Pulmonary artery endothelial cell (primary cell): ENCODE results near the gene CYP17A1. TPM values are rescaled to one million over a fixed set of nuclear protein-coding genes. Genes with fewer than 3 reads are reported as not detected.
"Not testable (repeated sequence)": the region's sequence is repeated elsewhere in the genome, so short reads cannot be mapped to it uniquely, and the experiment has no call there.

ENCODE experiments used
- DNase-seq: peaks from one replicate; pipeline ENCODE4 v3.0.0-alpha.2; 2011; ENCODE audit warnings: low read depth, low spot score
- total RNA-seq: library from RNA; depleted of rRNA; stranded (reverse); fragments of >200 nt; gene quantifications from 2 replicates; pipeline ENCODE4 v1.2.3, GENCODE V29; 2014

Gene CYP17A1
- total RNA-seq, 1 donor from 2014 or later: not detected

DNA sequence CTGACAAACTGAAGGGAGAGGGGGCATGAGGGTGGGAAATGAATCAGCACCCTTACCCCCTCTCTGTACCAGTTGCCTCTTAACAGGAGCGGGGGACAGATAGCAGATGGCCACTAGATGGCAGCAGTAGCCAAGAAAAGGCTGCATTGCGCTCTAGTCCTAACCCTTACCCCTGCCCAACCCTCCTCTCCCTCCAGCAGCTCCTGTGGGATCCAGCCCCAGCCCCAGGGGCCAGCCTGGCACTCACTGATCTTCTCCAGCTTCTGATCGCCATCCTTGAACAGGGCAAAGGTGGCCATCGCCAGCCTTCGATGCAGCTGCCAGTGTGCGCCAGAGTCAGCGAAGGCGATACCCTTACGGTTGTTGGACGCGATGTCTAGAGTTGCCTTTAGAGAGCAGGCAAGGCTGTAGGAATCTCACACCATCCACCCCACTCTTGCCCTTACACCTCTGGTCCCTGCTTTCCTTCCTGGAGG lies 2.2 kb downstream of the CYP17A1 start:
- DNase-seq: no peak

- DNase-seq: no peak
These were observed 3.1 kb downstream of the CYP17A1 start for GRCh38 chr10:102834143-102834542.

DNA sequence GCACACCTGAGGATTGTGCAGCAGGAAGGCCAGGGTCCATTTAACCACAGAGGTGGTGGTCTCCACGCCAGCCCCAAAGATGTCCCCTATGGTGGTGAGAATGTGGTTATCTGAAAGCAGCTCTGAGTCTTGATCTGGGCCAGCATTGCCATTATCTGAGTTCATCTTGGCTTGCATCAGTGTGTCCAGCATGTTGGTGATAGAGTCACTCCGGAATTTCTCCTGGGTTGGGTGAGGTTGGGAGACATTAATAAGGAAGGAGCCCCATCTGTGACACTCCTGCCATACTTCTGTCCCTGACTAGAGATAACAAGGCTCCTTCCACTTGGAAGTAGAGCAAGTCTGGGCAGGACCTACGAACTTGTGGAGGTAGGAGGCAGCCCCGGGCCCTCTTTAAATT lies 4.2 kb downstream of the CYP17A1 start:
- no peak for DNase-seq

DNA sequence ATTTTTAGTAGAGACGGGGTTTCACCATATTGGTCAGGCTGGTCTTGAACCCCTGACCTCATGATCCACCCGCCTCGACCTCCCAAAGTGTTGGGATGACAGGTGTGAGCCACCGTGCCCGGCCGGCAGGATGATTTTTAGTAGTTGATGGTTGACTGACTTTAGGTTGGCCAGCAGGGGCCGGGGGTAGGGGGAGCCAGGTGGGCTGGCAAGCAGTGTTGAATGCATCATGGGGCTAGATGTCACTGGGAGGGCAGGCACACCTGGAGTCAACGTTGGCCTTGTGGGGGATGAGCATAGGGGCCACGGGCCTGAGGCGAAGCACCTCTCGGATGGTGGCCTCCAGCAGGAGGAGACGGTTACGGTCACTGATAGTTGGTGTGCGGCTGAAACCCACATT lies 5.0 kb downstream of the CYP17A1 start:
- DNase-seq: no peak

- DNase-seq: no peak
These were observed 5.7 kb downstream of the CYP17A1 start for GRCh38 chr10:102831322-102832071.

- no peak for DNase-seq
These were observed 9.6 kb downstream of the CYP17A1 start for GRCh38 chr10:102827597-102827975.

GRCh38 chr10:102826148-102826796 lies 10.9 kb downstream of the CYP17A1 start:
- DNase-seq: no peak

- no peak for DNase-seq
These were observed 12.5 kb downstream of the CYP17A1 start for GRCh38 chr10:102824664-102825063.

DNA sequence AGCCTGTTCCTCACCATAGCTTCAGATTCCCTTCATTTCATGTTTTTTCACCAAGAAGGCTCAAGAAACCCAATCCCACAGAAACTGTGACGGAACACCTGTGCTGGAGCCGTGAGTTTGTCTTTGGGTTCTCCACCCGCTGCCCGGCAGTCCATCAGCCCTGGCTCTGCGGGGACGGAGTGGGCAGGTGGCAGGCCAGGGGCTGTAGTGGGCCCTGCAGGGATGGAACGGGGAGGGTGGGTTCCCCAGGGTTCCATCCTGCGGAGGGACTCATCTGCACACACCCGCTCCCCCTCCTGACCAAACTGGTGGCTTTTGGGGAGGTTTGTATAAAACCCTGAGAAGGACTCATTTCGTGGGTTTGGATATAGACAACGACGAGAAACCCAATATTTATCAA lies 15.0 kb downstream of the CYP17A1 start:
- no peak for DNase-seq

DNA sequence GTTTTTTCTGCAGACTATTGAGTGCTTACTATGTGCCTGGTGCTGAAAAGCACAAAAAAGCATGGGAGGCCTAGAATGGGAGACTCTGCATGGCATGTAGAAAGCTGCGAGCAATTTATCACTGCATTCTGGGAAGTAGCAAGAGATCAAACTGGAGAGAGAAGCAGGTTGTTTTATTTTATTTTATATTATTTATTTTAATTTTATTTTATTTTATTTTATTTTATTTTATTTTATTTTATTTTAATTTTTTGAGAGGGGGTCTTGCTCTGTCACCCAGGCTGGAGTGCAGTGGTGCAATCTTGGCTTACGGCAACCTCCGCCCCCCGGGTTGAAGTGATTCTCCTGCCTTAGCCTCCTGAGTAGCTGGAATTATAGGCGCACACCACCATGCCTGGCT lies 17.2 kb downstream of the CYP17A1 start:
- not testable (repeated sequence) for DNase-seq

DNA sequence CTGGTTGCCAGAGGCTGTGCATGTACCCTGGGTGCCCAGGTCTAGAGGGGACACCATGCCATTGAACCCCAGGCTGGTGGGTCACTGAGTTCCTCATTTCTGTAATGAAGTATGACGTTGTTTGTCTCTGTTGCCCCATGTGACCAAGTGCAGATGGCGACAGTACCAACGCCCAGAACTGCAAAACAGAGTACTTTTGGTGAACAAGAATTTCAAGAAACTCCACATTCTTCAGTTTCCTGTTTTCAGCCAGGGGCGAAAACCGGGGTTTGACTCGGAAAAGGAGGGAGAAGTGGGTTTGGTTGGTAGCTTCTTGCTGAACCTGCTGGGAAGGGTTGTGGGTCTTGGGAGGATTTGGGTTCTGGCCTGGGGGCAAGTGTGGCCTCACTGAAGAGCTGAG lies 18.2 kb downstream of the CYP17A1 start:
- DNase-seq: no peak

DNA sequence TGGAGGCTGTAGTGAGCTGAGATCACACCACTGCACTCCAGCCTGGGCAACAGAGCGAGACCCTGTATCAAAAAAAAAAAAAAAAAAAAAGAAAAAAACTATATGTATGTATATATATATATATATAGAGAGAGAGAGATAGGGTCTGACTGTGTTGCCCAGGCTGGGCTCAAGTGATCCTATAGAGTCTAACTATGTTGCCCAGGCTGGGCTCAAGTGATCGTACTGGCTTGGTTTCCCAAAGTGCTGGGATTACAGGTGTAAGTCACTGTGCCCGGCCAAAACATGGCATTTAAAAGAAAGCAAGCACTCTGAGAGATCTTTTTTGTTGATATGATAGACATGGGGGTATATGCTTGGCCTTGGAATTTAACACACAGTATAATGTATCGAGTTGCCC lies 20.0 kb downstream of the CYP17A1 start:
- no peak for DNase-seq

DNA sequence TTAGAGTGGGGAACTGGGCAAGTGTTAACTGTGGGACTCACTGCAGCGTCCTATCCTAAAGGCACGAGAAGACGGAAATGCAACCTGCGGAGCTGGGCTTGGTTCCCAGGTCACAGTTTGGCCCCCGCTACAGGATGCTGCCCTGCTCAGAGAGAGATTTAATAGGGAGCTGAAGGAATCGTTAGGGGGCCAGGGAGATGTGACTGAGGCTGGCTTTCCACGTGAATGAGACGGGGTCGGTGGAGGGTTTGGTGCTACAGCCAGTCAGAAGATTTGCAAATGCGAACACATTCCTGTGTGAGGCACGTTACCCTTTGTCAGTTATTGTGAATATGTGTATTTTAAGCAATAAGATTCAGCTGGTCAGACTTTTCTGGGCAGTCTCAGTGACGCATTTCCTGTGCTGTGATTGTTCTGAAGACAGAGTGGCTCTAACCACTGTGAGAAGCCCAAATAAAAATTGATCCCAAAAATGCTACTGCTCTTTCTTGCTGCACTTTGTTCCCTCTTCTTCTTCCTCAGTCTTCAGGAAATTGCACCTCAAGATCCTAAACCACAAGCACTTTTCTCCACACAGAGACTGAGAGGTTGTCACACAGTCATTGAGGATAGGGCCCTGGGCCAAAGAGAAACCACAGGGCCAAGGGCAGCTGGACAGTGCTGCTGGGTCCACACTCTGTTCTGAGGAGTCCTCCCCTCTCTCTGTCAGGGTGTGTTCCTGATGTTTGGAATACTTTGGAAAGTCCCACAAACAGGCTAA lies 21.2 kb downstream of the CYP17A1 start:
- DNase-seq: peak; percentile 84

DNA sequence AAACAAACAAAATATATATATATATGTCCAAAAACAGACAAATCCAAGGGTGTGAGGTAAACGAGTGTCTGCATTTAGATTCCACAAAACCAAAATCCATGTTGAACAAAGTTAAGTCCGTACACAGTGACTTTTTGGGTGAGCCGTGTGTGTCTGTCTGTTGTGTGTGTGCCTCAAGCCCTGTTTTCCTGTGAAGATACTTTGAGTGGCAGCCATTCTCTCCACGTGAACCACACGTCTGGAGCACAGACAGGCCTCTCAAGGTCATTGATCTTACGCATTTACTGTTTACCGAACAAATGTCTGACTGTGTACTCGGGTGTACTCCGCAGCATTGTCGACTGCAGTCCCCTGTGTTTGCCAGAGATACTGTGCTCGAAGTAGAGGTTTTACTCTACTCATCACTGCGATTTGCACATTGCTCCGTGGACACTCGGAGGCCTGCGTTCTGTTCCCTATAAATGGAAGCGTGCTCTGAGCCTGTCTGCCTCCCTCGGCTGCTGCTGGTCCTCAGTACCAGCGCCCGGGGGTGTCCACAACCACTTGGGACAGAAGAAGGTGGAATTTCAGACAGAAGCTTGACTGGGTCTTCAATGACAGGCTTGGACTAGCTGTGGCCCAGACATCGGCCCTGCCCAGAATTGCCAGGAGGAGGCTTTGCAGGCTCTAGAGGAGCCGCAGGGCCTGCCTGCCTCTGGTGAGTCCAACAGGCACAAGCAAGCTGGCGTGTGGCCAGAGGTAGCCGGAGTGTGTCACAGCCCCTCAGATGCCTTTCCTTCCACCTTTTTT lies 22.1 kb downstream of the CYP17A1 start:
- no peak for DNase-seq

DNA sequence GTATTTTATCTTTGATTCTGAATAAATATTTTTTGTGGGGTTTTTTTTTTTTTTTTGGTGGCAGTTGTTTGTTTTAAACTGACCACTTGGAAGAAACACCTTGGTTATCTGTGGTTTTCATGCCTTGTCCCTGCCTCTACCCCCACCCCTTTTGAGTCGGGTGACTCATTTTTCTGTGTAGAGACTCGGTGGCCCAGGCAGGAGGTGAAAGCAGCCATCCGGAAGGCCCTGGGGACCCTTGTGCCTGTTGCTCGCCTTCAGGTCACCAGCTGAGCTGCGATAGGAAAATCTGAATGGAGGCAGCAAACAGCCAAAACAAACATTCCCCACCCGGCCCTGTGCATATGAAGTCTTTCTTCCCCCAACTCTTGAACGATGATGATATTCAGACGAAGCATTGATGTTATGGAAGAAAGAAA lies 22.8 kb downstream of the CYP17A1 start:
- DNase-seq: peak; percentile 91

- no peak for DNase-seq
These were observed 23.3 kb downstream of the CYP17A1 start for GRCh38 chr10:102813734-102814452.

- no peak for DNase-seq
These were observed 24.1 kb downstream of the CYP17A1 start for GRCh38 chr10:102813017-102813541.

- no peak for DNase-seq
These were observed 24.9 kb downstream of the CYP17A1 start for GRCh38 chr10:102812231-102812876.

GRCh38 chr10:102811346-102811745 lies 25.9 kb downstream of the CYP17A1 start:
- no peak for DNase-seq

GRCh38 chr10:102808380-102808779 lies 28.8 kb downstream of the CYP17A1 start:
- DNase-seq: no peak
